Nephron progenitor cell (in vitro differentiated cells): ENCODE results near the gene TMEM98.

ENCODE experiments used
- DNase-seq: peaks from one replicate; pipeline ENCODE4 v3.0.0; 2021
- H3K27ac Mint-ChIP-seq: 2 replicates; pipeline ENCODE4 v1.8.0; 2021; ENCODE audit warnings: mild to moderate bottlenecking, moderate library complexity, mixed read lengths
- H3K27me3 Mint-ChIP-seq: 2 replicates; pipeline ENCODE4 v1.8.0; 2021; ENCODE audit warnings: mild to moderate bottlenecking, low read depth, mixed read lengths; ENCODE audit not compliant: poor library complexity
- H3K36me3 Mint-ChIP-seq: 2 replicates; pipeline ENCODE4 v1.8.0; 2021; ENCODE audit warnings: low read depth, mixed read lengths
- H3K4me1 Mint-ChIP-seq: 2 replicates; pipeline ENCODE4 v1.8.0; 2021; ENCODE audit warnings: mixed read lengths
- H3K4me3 Mint-ChIP-seq: 2 replicates; pipeline ENCODE4 v1.8.0; 2021; ENCODE audit warnings: mild to moderate bottlenecking, moderate library complexity, mixed read lengths
- H3K9me3 Mint-ChIP-seq: 2 replicates; pipeline ENCODE4 v1.8.0; 2021; ENCODE audit warnings: mild to moderate bottlenecking, moderate library complexity, mixed read lengths
- CTCF ChIP-seq: fragments of 200-600 bp; sonication (generic); IDR thresholded peaks from 2 replicates; pipeline ENCODE4 v1.5.0; 2021; ENCODE audit warnings: antibody characterized with exemption

Gene TMEM98

GRCh38 chr17:32927201-32927723, 691 bp upstream of the TMEM98 start:
- Mint-ChIP-seq H3K27me3 (no peaks in the 10 kb centered on the region), H3K9me3 (peaks cover 12% of the 10 kb centered on the region), H3K4me1 (peaks cover 11% of the 10 kb centered on the region), H3K36me3 (peaks cover 9% of the 10 kb centered on the region), H3K4me3 (peak overlapping the region; percentile 83), H3K27ac (no peak overlapping the region)
- no peak for DNase-seq
- no peak for TF ChIP-seq CTCF

GRCh38 chr17:32928586-32929535, 908 bp downstream of the TMEM98 start:
- no peaks in the 10 kb centered on the region for H3K27me3 Mint-ChIP-seq
- no peak overlapping the region for H3K4me3 Mint-ChIP-seq
- peak; percentile 56 for DNase-seq
- peaks cover 9% of the 10 kb centered on the region for H3K9me3 Mint-ChIP-seq
- H3K36me3 Mint-ChIP-seq = peaks cover 22% of the 10 kb centered on the region
- TF ChIP-seq CTCF = no peak
- H3K4me1 Mint-ChIP-seq = peaks cover 15% of the 10 kb centered on the region
- no peak overlapping the region for H3K27ac Mint-ChIP-seq

- H3K27me3 Mint-ChIP-seq = no peaks in the 10 kb centered on the region
Measured at GRCh38 chr17:32929588-32929987, 1.6 kb downstream of the TMEM98 start.

GRCh38 chr17:32930512-32930911, 2.6 kb downstream of the TMEM98 start:
- H3K27me3 Mint-ChIP-seq = no peaks in the 10 kb centered on the region
- no peak for TF ChIP-seq CTCF
- peaks cover 33% of the 10 kb centered on the region for H3K36me3 Mint-ChIP-seq
- H3K4me1 Mint-ChIP-seq = peaks cover 28% of the 10 kb centered on the region
- no peak overlapping the region for H3K4me3 Mint-ChIP-seq
- H3K9me3 Mint-ChIP-seq = no peaks in the 10 kb centered on the region
- DNase-seq = no peak
- no peak overlapping the region for H3K27ac Mint-ChIP-seq

More at GRCh38 chr17:32929588-32929987, 1.6 kb downstream of the TMEM98 start:
- TF ChIP-seq CTCF = no peak
- peaks cover 3% of the 10 kb centered on the region for H3K9me3 Mint-ChIP-seq
- H3K4me1 Mint-ChIP-seq = peaks cover 23% of the 10 kb centered on the region
- H3K27ac Mint-ChIP-seq = peak overlapping the region; percentile 46
- H3K4me3 Mint-ChIP-seq = no peak overlapping the region
- H3K36me3 Mint-ChIP-seq = peaks cover 29% of the 10 kb centered on the region
- no peak for DNase-seq

GRCh38 chr17:32931686-32932085, 3.7 kb downstream of the TMEM98 start:
- no peak for TF ChIP-seq CTCF
- Mint-ChIP-seq H3K36me3 (peaks cover 40% of the 10 kb centered on the region), H3K27ac (no peak overlapping the region), H3K4me1 (peaks cover 40% of the 10 kb centered on the region), H3K4me3 (no peak overlapping the region), H3K9me3 (no peaks in the 10 kb centered on the region), H3K27me3 (no peaks in the 10 kb centered on the region)
- DNase-seq = no peak
